ENCODE measurements around the gene GFY. TPM values are rescaled to one million over a fixed set of nuclear protein-coding genes. Genes with fewer than 3 reads are reported as not detected.

The GFY gene
- total RNA-seq, 6 donors from 2014 or later = not detected

DNA sequence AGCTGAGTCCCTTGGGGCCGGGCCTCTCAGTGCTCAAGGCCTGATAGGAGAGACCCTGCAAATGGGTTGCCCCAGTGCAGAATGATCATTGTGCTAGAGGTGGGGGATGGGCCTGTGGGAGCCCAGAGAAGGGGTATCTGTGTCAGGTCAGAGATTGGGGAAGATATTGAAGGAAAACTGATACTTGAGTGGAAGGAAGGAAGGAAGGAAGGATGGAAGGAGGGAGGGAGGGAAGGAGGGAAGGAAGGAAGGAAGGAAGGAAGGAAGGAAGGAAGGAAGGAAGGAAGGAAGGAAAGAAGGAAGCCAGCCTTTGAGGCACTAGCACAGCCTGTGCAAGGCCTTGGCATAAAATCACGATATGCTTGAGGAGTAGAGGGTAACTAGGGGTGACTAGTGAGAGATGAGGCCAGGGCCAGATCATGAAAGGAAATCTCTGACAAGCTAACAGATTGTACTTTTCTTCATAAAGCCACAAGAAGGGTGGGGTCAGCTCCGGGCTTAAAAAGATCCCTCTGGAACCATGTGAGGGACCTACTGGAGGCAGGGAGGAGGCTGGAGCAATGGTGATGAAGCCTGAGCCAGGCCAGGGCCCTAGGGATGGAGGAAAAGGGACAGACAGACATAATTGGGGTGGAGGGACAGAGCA, 13.4 kb upstream of the GFY start:
- ATAC-seq (ENCODE audit: low FRiP score in 2 of 2) = no peak
- H3K4me3 ChIP-seq = no peak overlapping the region
- DNase-seq = no peak
- no peaks in the 10 kb centered on the region for H3K27me3 ChIP-seq
- H3K36me3 ChIP-seq = no peaks in the 10 kb centered on the region
- 70 to 84% methylated on average over 2 to 3 of the region's 3 CpGs for WGBS, 2 donors
- H3K27ac ChIP-seq = no peak overlapping the region
- H3K4me1 ChIP-seq = peaks cover 0 to 6% (median 2%) of the 10 kb centered on the region in 4 donors
- H3K9me3 ChIP-seq = no peaks in the 10 kb centered on the region
- TF ChIP-seq POLR2A (IDR thresholded peaks at IDR 0.05) = no peak
- TF ChIP-seq, protein P1, sequence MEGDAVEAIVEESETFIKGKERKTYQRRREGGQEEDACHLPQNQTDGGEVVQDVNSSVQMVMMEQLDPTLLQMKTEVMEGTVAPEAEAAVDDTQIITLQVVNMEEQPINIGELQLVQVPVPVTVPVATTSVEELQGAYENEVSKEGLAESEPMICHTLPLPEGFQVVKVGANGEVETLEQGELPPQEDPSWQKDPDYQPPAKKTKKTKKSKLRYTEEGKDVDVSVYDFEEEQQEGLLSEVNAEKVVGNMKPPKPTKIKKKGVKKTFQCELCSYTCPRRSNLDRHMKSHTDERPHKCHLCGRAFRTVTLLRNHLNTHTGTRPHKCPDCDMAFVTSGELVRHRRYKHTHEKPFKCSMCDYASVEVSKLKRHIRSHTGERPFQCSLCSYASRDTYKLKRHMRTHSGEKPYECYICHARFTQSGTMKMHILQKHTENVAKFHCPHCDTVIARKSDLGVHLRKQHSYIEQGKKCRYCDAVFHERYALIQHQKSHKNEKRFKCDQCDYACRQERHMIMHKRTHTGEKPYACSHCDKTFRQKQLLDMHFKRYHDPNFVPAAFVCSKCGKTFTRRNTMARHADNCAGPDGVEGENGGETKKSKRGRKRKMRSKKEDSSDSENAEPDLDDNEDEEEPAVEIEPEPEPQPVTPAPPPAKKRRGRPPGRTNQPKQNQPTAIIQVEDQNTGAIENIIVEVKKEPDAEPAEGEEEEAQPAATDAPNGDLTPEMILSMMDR (IDR thresholded peaks at IDR 0.05) = no peak
- no peak for TF ChIP-seq EP300 (IDR thresholded peaks at IDR 0.05)

DNA sequence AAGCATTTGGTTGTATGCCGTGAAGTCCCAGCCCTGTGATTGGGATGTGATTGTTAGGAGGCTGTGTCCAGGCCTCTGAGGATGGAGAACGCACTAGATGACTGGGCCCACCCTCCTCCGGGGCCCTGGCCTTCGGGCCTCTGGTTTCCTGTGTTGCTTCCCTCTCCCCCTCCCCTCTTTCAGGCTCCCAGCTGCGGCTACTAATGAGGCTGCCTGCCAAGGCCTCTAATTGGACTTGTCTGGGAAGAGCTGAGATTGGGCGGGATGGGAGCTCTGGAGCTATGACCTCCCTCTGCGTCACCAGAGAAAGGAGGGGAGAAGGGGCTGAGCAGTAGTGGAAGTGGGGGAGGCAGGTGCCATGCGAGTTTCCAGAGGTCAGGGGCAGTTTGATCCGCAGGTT, 11.8 kb upstream of the GFY start:
- ATAC-seq (ENCODE audit: low FRiP score in 2 of 2) (no peak), DNase-seq (no peak)
- Histone ChIP-seq H3K4me1 (peaks cover 0 to 6% (median 2%) of the 10 kb centered on the region in 4 donors), H3K27me3 (no peaks in the 10 kb centered on the region), H3K4me3 (no peak overlapping the region), H3K27ac (no peak overlapping the region), H3K36me3 (no peaks in the 10 kb centered on the region), H3K9me3 (no peaks in the 10 kb centered on the region)
- TF ChIP-seq EP300 (IDR thresholded peaks at IDR 0.05) (no peak), POLR2AphosphoS5 (IDR thresholded peaks at IDR 0.05) (no peak), POLR2A (IDR thresholded peaks at IDR 0.05) (no peak)
- TF ChIP-seq, protein P1 (IDR thresholded peaks at IDR 0.05) = no peak
- 75 to 100% methylated on average over 4 to 9 of the region's 9 CpGs for WGBS, 2 donors

DNA sequence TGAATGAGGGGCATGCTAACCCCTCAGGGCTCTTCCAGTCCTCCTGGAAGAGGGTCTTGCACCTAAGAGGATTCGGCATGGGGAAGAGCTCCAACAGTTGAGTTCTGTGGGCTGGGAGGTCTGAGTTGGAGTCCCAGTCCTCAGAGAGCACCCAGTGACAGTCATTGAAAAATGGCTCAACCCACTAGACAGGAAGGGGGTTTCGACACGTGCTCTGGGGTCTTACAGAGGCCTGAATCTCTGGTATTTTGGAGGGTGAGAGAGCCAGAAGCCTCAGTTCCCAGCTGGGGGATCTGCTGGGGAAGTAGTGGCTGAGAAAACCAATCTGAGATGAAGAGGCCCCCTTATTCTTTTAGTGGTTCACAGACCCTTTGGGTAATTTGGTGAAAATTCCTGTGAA, 10.9 kb upstream of the GFY start:
- no peak overlapping the region for H3K4me3 ChIP-seq
- TF ChIP-seq POLR2AphosphoS5 (IDR thresholded peaks at IDR 0.05) (no peak), POLR2A (IDR thresholded peaks at IDR 0.05) (no peak), EP300 (IDR thresholded peaks at IDR 0.05) (no peak)
- TF ChIP-seq, protein P1 (IDR thresholded peaks at IDR 0.05) = no peak
- H3K9me3 ChIP-seq = no peaks in the 10 kb centered on the region
- 75 to 76% methylated on average over 3 of the region's 3 CpGs for WGBS, 2 donors
- no peak for DNase-seq
- no peaks in the 10 kb centered on the region for H3K36me3 ChIP-seq
- no peak for ATAC-seq (ENCODE audit: low FRiP score in 2 of 2)
- H3K27me3 ChIP-seq = no peaks in the 10 kb centered on the region
- H3K4me1 ChIP-seq = peaks cover 0 to 4% (median under 1%) of the 10 kb centered on the region in 4 donors
- H3K27ac ChIP-seq = no peak overlapping the region

DNA sequence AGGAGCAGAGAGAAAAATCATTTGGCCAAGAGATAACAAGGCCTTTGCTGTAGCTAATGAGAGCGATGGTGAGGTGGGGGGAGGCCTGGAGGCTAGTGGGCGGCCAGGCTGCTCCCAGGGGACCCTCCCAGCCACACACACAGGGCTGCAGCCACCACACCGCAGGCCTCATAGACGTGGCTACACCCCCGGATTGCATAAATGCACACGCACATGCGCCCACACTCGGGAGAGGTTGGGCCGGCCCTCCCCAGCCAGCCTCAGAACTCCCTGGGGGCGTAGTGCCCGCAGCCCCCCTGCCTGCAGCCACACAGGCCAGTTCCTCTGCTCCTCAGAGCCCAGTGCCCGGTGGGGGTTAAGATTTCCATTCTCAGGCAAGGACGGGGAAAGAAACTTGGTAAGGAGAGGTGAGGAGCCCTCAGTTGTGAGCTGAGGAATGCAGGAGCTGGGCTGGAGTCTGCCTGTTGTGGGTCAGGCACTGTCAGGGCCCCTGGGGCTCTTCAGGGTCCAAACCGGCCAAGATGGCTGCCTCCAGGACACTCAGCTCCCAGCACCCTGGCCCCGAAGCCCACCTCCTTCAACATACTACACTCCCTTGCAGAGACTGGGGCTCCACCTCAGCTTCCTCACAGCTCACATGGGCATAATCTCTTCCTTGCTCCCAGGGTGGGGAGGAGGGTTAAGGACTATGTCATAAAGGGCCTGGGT, 9.9 kb upstream of the GFY start:
- ATAC-seq (ENCODE audit: low FRiP score in 2 of 2) = no peak
- no peak overlapping the region for H3K4me3 ChIP-seq
- no peak for DNase-seq
- no peaks in the 10 kb centered on the region for H3K9me3 ChIP-seq
- H3K36me3 ChIP-seq = no peaks in the 10 kb centered on the region
- H3K27me3 ChIP-seq = no peaks in the 10 kb centered on the region
- H3K4me1 ChIP-seq = no peaks in the 10 kb centered on the region
- 58 to 64% methylated on average over 8 to 15 of the region's 15 CpGs for WGBS, 2 donors
- TF ChIP-seq POLR2A (IDR thresholded peaks at IDR 0.05) (no peak), EP300 (IDR thresholded peaks at IDR 0.05) (no peak), POLR2AphosphoS5 (IDR thresholded peaks at IDR 0.05) (no peak)
- TF ChIP-seq, protein P1 (IDR thresholded peaks at IDR 0.05) = no peak
- H3K27ac ChIP-seq = no peak overlapping the region

Measured in upper lobe of left lung (tissue), 6 donors.